Adrenal gland (tissue), 5 donors: ENCODE measurements around the gene GPC4.

Experiments
- POLR2A ChIP-seq, 2 donors: fragments of 450-650 bp; IDR thresholded peaks; one replicate each; pipeline ENCODE4 v1.6.1; 2017; ENCODE audit warnings: antibody characterized with exemption in 2 of 2, mild to moderate bottlenecking in 2 of 2, moderate library complexity in 1 of 2
- TF ChIP-seq, protein P1 (sequence below), 6 experiments: fragments of 450-650 bp in 4 of 6; fragments of 200-600 bp in 2 of 6; sonication (generic) in 1 of 6; IDR thresholded peaks; 1 replicate in 5 of 6; 2 replicates in 1 of 6; pipeline versions ENCODE4 v1.5.1 to v1.8.0; 2016 to 2021; ENCODE audit warnings: antibody characterized with exemption in 6 of 6, mild to moderate bottlenecking in 2 of 6, moderate library complexity in 1 of 6
- donor health status: DM: no; HTN: no; CAD: no.

DNA sequence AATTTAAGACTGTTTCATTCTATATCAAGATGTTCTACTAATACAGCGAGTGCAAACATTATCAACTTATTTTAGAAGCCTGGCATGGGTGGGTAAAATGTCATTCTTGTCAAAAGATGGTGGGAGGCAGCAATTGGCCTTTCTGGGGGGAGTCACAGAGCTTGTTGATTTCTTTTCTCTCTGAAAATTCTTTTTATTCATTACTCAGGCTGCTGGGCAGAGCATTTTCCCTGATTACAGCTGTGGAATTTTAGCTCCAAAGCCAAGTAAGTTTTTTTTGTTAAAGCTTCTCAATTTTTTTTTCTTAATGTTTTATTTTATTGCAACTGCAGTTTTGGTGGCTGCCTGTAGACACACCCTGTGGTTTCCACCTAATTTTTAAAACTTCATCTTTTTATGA, 50.4 kb downstream of the GPC4 start:
- TF ChIP-seq, protein P1, sequence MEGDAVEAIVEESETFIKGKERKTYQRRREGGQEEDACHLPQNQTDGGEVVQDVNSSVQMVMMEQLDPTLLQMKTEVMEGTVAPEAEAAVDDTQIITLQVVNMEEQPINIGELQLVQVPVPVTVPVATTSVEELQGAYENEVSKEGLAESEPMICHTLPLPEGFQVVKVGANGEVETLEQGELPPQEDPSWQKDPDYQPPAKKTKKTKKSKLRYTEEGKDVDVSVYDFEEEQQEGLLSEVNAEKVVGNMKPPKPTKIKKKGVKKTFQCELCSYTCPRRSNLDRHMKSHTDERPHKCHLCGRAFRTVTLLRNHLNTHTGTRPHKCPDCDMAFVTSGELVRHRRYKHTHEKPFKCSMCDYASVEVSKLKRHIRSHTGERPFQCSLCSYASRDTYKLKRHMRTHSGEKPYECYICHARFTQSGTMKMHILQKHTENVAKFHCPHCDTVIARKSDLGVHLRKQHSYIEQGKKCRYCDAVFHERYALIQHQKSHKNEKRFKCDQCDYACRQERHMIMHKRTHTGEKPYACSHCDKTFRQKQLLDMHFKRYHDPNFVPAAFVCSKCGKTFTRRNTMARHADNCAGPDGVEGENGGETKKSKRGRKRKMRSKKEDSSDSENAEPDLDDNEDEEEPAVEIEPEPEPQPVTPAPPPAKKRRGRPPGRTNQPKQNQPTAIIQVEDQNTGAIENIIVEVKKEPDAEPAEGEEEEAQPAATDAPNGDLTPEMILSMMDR (IDR thresholded peaks at IDR 0.05): no peak
- no peak for TF ChIP-seq POLR2A (IDR thresholded peaks at IDR 0.05)
